ENCODE measurements around the gene GSK3B. TPM values are rescaled to one million over a fixed set of nuclear protein-coding genes. Genes with fewer than 3 reads are reported as not detected.

GSK3B gene
- total RNA-seq, 1 experiment from 2014 or later = 56.5 TPM

GRCh38 chr3:120077731-120078130, 16.5 kb downstream of the GSK3B start:
- Histone ChIP-seq H3K79me2 (ENCODE audit: insufficient read depth, low read length) (peaks cover 46% of the 10 kb centered on the region; the same call in 1 of the 2 replicates), H2BK20ac (ENCODE audit: low read depth, low read length, poor library complexity, severe bottlenecking) (no peak overlapping the region), H3K23me2 (ENCODE audit: insufficient read length, low read depth, low read length, poor library complexity, severe bottlenecking) (no peaks in the 10 kb centered on the region), H2BK5ac (ENCODE audit: insufficient read length, low read length) (no peak overlapping the region), H3K79me1 (ENCODE audit: insufficient read depth, low read depth, low read length, poor library complexity, severe bottlenecking) (peaks cover 11% of the 10 kb centered on the region), H2AK5ac (ENCODE audit: insufficient read length, low read length) (no peak overlapping the region), H3K56ac (ENCODE audit: insufficient read length, low read depth, low read length) (no peak overlapping the region), H3T11ph (ENCODE audit: low read length) (no peak overlapping the region), H4K91ac (ENCODE audit: insufficient read length, low read depth, low read length) (no peak overlapping the region), H2BK12ac (ENCODE audit: insufficient read length, low read depth, low read length) (no peak overlapping the region), H4K5ac (ENCODE audit: insufficient read length, low read depth, low read length) (no peak overlapping the region), H3K14ac (ENCODE audit: insufficient read depth, low read length) (no peak overlapping the region), H3K4me1 (ENCODE audit: insufficient read depth, low read length) (no peaks in the 10 kb centered on the region), H3K9me3 (ENCODE audit: control insufficient read depth, low read depth, low read length) (no peaks in the 10 kb centered on the region), H3K27ac (ENCODE audit: insufficient read length, low read depth, low read length) (no peak overlapping the region), H3K4ac (ENCODE audit: low read depth, low read length) (no peak overlapping the region), H2BK15ac (ENCODE audit: low read depth, low read length) (no peak overlapping the region), H3K23ac (ENCODE audit: insufficient read length, low read depth, low read length) (no peak overlapping the region), H3K18ac (ENCODE audit: insufficient read length, low read depth, low read length) (no peak overlapping the region), H3K4me2 (ENCODE audit: insufficient read depth, insufficient read length, low read length) (no peak overlapping the region), H4K8ac (replicated peaks; ENCODE audit: insufficient read length, low read depth, low read length) (no peak overlapping the region), H3K27me3 (ENCODE audit: insufficient read depth, low read length) (no peaks in the 10 kb centered on the region), H2BK120ac (ENCODE audit: low read depth, low read length, poor library complexity, severe bottlenecking) (no peak overlapping the region), H3K9ac (ENCODE audit: extremely low read depth, insufficient read length, low read length) (no peak overlapping the region), H4K20me1 (ENCODE audit: control insufficient read depth, insufficient read depth, insufficient read length) (no peaks in the 10 kb centered on the region), H2AFZ (ENCODE audit: low read length) (no peak overlapping the region)
- WGBS (ENCODE audit: extremely low coverage, insufficient read length, low lambda C conversion rate) = no CpG with 5 or more reads among the region's 2 CpGs
- no peaks in the 10 kb centered on the region; a peak in 1 of 5 replicates for H3K9me3 Mint-ChIP-seq
- no peak overlapping the region for H3K27ac Mint-ChIP-seq
- peaks cover 5 to 15% of the 10 kb centered on the region in 2 experiments; a peak in 2 of 4 replicates for H3K4me1 Mint-ChIP-seq
- no peaks in the 10 kb centered on the region for H3K27me3 Mint-ChIP-seq (ENCODE audit: low read depth)
- peaks cover 18 to 33% (median 24%) of the 10 kb centered on the region in 3 experiments; a peak in 6 of 7 replicates for H3K36me3 Mint-ChIP-seq (ENCODE audit: insufficient read depth in 1 of 3, low read depth in 3 of 3)
- TF ChIP-seq CTCF (conservative IDR thresholded peaks at IDR 0.05) = no peak
- DNase-seq = no peak
- no peak overlapping the region for H3K4me3 Mint-ChIP-seq
